KOPT-K1 (cell line): ENCODE data around the gene CDT1.
A peak's percentile ranks its signal among the peaks of the same experiment; 100 is the strongest.

ENCODE experiments used
- H3K27ac ChIP-seq: fragments of 200-600 bp; sonication (generic); 2 replicates; pipeline ENCODE4 v1.5.1; 2016; ENCODE audit warnings: antibody characterized with exemption, mild to moderate bottlenecking, low read depth, low read length; ENCODE audit not compliant: poor library complexity, severe bottlenecking
- H3K36me3 ChIP-seq: fragments of 200-600 bp; sonication (generic); 2 replicates; pipeline ENCODE4 v1.5.1; 2017; ENCODE audit warnings: antibody characterized with exemption, mild to moderate bottlenecking, low read length, moderate library complexity; ENCODE audit not compliant: insufficient read depth
- H3K9me3 ChIP-seq: fragments of 200-600 bp; sonication (generic); 2 replicates; pipeline ENCODE4 v1.5.1; 2017; ENCODE audit warnings: antibody characterized with exemption, low read length, mild to moderate bottlenecking; ENCODE audit not compliant: insufficient read depth, poor library complexity, severe bottlenecking

CDT1 gene

GRCh38 chr16:88854306-88855111 lies 50.9 kb downstream of the CDT1 start:
- Histone ChIP-seq H3K36me3 (peaks cover 9% of the 10 kb centered on the region), H3K9me3 (no peaks in the 10 kb centered on the region), H3K27ac (no peak overlapping the region)

DNA sequence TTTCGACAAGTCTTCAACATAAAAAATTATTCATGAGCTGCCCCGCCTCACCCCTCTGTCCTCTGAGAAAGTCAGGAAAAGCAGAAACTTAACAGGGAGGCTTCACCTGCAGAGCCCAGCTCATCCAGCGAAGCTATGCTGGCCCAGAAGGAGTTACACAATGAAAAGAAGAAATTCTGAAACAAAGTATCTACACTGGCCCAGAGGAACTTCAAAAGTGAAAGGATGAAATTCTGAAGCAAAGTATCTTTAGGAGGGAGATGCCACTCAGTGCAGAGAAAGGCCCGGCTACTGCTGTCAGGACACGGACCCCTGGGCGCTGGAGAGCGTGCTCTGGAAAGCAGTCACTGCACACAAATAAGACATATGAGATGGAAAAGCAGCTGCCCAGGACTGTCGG lies 51.6 kb downstream of the CDT1 start:
- Histone ChIP-seq H3K9me3 (no peaks in the 10 kb centered on the region), H3K36me3 (peaks cover 16% of the 10 kb centered on the region), H3K27ac (no peak overlapping the region)

DNA sequence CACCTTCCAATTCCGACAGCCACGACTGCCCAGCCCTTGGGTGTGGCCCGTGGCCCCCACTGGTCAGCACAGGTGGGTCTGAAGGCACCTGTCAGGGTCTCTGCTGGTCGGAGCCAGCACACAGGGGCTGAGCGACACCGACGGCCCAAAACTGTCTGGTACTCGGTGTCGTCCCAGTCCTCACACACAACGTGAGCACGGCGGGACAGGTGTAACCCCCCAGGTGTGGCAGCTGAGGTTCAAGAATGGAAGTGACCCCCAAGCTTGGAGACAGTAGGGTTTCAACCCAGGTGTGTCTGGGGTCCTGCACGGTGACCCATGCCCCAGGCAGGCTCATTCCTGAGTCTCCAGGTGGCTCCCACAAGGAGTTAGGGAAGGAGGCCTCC lies 52.1 kb downstream of the CDT1 start:
- Histone ChIP-seq H3K27ac (no peak overlapping the region), H3K36me3 (peaks cover 22% of the 10 kb centered on the region), H3K9me3 (no peaks in the 10 kb centered on the region)

DNA sequence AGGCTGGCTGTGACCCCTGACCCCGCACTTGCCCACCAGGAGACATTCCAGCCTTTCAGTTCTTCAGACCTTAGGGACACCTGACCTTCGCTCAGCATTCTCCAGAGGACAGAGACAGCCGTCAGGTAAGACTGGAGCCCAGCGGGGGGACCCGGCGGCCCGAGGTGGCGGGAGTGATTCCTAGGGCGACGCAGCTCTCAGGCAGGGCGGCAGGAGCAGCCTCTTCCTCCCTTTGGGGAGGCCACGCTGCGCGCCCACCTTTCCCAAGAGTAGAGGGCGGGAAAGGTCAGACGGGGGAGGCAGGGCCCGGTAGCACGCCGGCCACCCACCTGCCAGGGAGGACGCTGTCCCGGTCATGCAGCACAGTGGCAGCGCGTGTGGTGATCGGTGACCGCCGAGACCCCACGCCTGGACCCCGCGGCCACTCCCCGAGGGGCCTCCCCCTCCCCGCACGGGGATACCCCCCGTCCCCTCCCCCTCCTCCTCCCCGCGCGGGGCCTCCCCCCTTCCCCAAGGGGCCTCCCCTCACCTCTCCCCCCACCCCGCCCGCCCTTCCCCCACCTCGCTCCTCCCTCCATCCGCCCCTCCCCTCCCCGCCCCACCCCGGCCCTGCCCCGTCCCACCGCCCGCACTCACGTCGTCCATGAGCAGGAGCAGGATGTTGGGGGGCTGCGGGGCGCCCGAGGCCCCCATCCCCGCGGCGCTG lies 52.7 kb downstream of the CDT1 start:
- Histone ChIP-seq H3K27ac (peak overlapping the region; percentile 62), H3K36me3 (peaks cover 27% of the 10 kb centered on the region), H3K9me3 (no peaks in the 10 kb centered on the region)

DNA sequence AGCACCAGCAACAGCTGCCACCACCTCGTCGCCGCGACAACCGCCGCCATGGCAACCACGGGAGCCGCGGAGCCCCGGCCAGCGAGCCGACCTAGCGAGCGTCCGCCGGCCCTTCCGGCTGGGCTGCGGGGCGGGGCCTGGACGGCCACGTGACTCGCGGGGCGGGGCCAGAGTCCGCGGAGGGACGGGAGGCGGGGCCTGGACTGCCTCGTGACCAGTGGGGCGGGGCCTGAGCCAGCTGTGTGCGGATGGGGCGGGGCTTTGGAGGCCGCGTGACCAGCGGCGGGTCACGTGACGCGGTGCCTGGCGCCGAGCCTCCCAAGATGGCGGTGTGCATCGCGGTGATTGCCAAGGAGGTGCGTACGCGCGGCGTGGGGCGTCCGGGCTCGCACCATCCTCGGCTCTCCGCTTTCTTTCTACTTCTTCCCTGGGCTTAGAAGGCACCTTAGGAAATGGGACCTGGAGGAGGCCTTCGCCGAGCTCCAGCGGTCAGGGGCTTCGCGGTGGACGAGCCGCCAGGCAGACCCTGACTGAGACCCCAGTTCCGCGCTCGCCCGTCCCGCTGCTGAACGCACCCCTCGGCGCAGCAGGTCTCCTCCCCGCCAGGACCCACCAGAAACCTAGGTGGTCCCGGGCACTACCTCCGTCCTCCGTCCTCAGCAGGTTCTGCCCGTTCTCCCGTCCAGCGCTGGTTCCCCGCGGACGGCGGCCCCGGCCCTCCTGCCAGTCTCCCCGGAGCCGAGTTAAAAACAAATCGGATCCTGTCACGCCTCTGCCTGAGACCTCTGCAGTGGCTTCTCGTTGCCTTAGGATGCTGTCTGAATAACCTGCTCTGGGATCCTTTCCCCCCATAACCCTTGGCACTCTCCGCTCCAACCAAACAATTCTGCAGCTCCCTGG lies 53.5 kb downstream of the CDT1 start, which contains the start of the genes GALNS and TRAPPC2L:
GALNS (minus strand) TSS at position 120 of the 900 bp plus-strand sequence; CDS start at position 50, 70 bp downstream.
TRAPPC2L (plus strand) TSS at position 300 of the 900 bp plus-strand sequence; CDS start at position 324, 24 bp downstream.
- Histone ChIP-seq H3K36me3 (peaks cover 30% of the 10 kb centered on the region), H3K27ac (peak within 1 kb of the TSS; percentile 62), H3K9me3 (no peaks in the 10 kb centered on the region)

DNA sequence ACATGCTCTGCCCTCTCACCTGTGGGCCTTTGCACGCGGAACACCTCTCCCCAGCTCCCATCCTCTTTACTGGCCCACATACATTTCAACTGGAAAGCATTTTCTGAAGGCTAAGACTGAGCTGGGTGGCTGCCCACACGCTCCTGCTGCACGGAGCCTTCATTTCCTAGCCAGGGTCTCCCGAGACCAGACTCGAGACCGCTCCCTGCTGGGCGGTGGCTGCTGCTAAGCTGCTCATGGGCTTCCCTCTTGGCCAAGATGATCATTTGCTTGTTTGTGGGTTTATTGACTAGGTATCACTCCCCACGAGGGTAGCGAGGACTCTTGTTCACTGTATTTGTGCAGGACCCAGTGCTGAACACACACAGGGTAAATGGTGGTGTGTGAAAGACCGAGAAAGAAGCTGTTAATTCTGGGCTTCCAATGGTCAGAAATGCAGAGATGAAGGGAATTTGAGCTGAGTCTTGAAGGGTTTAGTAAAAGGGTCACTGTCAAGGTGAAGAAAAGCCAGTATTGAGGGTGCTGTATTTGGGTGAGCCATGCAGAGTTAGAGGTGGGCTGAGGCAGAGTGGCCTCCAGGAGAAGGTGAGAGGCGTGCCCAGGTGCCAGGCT lies 54.2 kb downstream of the CDT1 start:
- peak overlapping the region; percentile 62 for H3K27ac ChIP-seq
- peaks cover 30% of the 10 kb centered on the region for H3K36me3 ChIP-seq
- no peaks in the 10 kb centered on the region for H3K9me3 ChIP-seq
